Duodenal mucosa (tissue), 2 donors: ENCODE measurements around the gene CYTH1.

Experiments used
- H3K27ac ChIP-seq: one replicate; pipeline ENCODE4 v1.7.0; 2013; ENCODE audit warnings: low read depth, low read length
- H3K27me3 ChIP-seq, 2 donors: one replicate each; pipeline ENCODE4 v1.7.0; 2013; ENCODE audit warnings: low read length in 2 of 2, control low read depth in 1 of 2; ENCODE audit not compliant: insufficient read depth in 2 of 2, control insufficient read depth in 1 of 2
- H3K36me3 ChIP-seq, 2 donors: one replicate each; pipeline ENCODE4 v1.7.0; 2013; ENCODE audit warnings: low read length in 2 of 2, control low read depth in 1 of 2; ENCODE audit not compliant: insufficient read depth in 2 of 2, control insufficient read depth in 1 of 2
- H3K4me1 ChIP-seq, 2 donors: one replicate each; pipeline ENCODE4 v1.7.0; 2013; ENCODE audit warnings: low read length in 2 of 2, control low read depth in 1 of 2; ENCODE audit not compliant: insufficient read depth in 2 of 2, control insufficient read depth in 1 of 2
- H3K4me3 ChIP-seq, 2 donors: one replicate each; pipeline ENCODE4 v1.7.0; 2013; ENCODE audit warnings: low read length in 2 of 2, low read depth in 1 of 2
- H3K9ac ChIP-seq, 2 donors: one replicate each; pipeline ENCODE4 v1.7.0; 2013; ENCODE audit warnings: low read length in 2 of 2, low read depth in 1 of 2
- H3K9me3 ChIP-seq, 2 donors: one replicate each; pipeline ENCODE4 v1.7.0; 2013; ENCODE audit warnings: low read length in 2 of 2, control low read depth in 1 of 2; ENCODE audit not compliant: control insufficient read depth in 1 of 2

The CYTH1 gene

DNA sequence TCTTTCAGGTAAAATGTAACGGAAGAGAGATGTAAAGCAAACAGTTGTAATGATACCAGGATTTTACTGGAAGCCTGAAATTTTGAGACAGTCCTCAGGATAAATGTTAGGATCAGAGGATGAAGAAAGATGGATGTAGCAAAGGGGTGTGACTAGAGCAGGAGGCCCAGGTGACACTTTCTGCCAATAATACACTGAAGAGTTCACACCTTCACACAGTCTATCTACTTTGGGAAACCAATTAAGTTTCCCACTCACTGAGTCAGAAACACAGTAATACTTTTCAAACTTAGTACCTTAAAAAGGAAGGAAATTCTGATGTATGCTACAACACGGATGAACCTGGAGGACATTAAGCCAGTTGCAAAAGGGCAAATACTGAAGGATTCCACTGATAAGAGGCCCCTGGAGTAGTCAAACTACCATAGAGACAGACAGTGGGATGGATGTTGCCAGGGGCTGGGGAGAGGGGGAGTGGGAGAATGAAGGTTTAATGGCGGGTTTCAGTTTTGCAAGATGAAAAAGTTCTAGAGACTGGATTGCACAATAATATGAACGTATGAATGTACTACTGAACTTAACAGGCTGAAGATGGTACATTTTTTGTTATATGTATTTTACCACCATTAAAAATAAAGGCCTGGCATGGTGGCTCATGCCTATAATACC lies 62.3 kb downstream of the CYTH1 start:
- H3K27ac ChIP-seq, result no peak overlapping the region
- no peak overlapping the region for H3K9ac ChIP-seq
- no peaks in the 10 kb centered on the region for H3K36me3 ChIP-seq
- no peaks in the 10 kb centered on the region for H3K9me3 ChIP-seq
- no peaks in the 10 kb centered on the region for H3K27me3 ChIP-seq
- H3K4me1 ChIP-seq, result peaks cover 71 to 79% of the 10 kb centered on the region in 2 donors
- H3K4me3 ChIP-seq, result no peak overlapping the region

DNA sequence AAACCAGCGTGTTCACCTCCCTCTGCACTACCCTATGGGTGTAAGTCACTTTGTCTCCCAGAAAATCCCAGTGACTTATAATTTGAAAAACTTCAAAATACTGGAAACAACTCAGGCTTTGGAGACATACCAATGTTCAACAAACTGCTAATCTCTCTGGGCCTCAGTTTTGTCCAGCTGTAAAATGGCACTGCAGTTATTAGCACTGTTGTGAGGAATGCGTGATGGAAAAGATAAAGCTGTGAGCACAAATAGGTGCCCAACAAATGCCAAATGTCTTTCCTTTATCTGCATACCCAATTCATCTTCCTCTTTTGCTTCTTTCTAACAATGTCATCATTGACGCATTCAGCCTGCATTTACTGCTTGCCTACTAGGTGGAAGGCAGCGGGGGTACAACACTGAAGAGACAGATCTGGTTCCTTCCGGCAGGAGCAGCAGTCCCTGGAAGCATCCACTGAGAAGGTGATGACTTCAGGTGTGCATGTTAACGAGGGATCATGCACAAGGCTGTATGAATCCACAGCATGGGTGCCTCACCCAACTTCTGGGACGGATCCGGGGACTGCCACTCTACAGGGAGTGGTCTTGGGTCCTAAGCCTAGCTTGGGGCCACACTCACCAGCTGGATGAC lies 63.4 kb downstream of the CYTH1 start:
- Histone ChIP-seq H3K4me3 (no peak overlapping the region), H3K4me1 (peaks cover 60 to 71% of the 10 kb centered on the region in 2 donors), H3K27ac (no peak overlapping the region), H3K27me3 (no peaks in the 10 kb centered on the region), H3K36me3 (no peaks in the 10 kb centered on the region), H3K9me3 (no peaks in the 10 kb centered on the region), H3K9ac (peak overlapping the region in 1 of 2 donors; percentile 34)

DNA sequence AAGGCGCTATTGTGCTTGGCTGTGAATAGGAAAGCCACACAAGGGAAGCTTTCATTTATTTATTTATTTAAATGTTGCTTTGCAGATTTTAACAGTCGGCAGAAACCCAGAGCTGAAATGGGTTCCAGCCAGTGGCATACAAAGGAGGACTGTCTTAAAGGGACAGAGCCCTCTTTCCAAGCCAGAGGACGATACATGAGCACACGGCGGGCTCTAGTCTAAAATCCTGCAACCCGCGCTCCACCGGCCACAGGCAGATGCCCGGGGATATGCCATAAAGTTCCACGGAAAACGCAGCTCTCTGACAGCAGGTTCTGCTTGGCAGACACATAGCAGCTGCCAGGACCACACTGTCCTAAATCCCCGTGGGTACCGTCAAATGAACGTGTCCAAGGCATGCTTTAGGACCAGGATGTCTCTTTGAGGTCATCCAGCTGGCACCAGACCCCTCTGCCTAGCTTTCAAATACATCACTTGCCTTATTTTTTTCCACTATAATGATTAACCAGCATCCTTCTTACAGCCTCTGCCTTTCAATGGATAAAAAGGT lies 64.6 kb downstream of the CYTH1 start:
- peak overlapping the region; percentile 27 to 40 for H3K9ac ChIP-seq
- peak overlapping the region; percentile 53 to 59 for H3K4me3 ChIP-seq
- H3K27ac ChIP-seq, result peak overlapping the region; percentile 26
- no peaks in the 10 kb centered on the region for H3K36me3 ChIP-seq
- H3K27me3 ChIP-seq, result no peaks in the 10 kb centered on the region
- H3K4me1 ChIP-seq, result peaks cover 51 to 59% of the 10 kb centered on the region in 2 donors
- no peaks in the 10 kb centered on the region for H3K9me3 ChIP-seq

DNA sequence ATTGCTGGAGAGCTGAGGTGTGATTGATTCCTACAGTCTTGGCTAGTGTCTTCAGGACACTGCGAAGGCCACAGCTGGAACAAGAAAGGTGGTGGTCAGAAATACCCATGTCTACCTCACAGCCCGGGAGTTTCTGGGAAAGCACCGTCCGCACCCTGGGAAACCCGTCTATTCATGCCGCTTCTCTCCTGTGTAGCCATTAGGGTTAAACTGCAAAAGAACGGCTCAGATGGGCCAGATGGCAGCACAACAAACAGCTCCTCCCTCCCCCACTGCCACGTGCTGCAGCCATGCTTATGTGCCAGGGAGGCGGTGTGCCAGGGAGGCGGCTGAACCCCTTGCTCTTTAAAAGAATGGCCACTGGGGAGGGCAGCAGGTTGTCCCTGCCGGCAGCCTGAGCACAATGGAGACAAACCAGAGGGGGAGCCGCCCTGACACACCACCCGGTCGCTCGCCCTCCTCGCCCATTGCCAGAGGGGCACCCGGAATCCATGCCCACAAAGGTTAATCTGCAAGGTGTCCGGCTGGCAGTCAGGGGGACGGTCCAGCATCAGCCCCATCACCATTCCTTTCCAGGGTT lies 65.2 kb downstream of the CYTH1 start:
- no peaks in the 10 kb centered on the region for H3K27me3 ChIP-seq
- H3K9ac ChIP-seq, result peak overlapping the region; percentile 27 to 40
- no peaks in the 10 kb centered on the region for H3K36me3 ChIP-seq
- H3K4me1 ChIP-seq, result peaks cover 51 to 53% of the 10 kb centered on the region in 2 donors
- peak overlapping the region; percentile 53 to 59 for H3K4me3 ChIP-seq
- H3K9me3 ChIP-seq, result no peaks in the 10 kb centered on the region
- peak overlapping the region; percentile 15 for H3K27ac ChIP-seq

DNA sequence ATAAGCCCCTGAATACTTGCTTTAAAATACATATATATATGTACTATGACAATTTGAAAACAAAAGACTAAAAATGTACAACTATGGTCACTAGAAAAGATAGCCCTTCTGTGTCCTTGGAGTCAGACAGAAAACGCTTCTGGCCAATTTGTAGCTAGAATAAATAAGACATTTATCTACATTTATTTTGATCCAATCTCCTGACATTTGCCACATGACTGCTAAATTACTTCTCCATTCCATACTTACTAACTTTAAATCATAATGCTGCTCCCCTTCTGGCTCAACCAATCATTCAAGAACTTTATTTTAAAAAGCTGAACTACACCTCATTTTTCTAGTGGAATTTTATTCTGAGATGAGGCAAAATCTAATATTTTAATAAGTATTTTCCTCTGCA lies 65.8 kb downstream of the CYTH1 start:
- no peak overlapping the region for H3K27ac ChIP-seq
- H3K4me3 ChIP-seq, result no peak overlapping the region
- no peaks in the 10 kb centered on the region for H3K27me3 ChIP-seq
- H3K4me1 ChIP-seq, result peaks cover 49 to 51% of the 10 kb centered on the region in 2 donors
- no peaks in the 10 kb centered on the region for H3K36me3 ChIP-seq
- H3K9ac ChIP-seq, result no peak overlapping the region
- no peaks in the 10 kb centered on the region for H3K9me3 ChIP-seq

DNA sequence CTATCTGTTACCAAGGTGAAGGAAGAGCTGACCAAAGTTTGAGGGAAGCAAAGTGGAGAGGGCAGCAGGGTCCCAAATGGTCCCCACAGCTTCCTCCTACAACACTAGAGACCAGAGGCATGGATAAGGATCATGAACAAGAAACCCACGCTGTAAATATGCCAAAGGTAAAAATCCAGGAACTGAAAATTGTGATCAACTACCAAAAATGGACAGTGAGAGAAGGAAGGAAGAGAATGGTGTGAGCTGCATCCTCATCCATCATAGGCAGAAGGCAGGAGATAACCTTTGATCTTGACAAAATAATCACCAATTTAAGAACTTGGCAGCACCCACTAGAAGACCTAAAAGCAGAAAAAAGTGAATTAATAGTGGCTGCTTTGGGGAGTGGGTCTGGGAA lies 66.2 kb downstream of the CYTH1 start:
- Histone ChIP-seq H3K27ac (no peak overlapping the region), H3K9me3 (no peaks in the 10 kb centered on the region), H3K27me3 (no peaks in the 10 kb centered on the region), H3K4me1 (peaks cover 49 to 51% of the 10 kb centered on the region in 2 donors), H3K4me3 (no peak overlapping the region), H3K9ac (no peak overlapping the region), H3K36me3 (no peaks in the 10 kb centered on the region)

DNA sequence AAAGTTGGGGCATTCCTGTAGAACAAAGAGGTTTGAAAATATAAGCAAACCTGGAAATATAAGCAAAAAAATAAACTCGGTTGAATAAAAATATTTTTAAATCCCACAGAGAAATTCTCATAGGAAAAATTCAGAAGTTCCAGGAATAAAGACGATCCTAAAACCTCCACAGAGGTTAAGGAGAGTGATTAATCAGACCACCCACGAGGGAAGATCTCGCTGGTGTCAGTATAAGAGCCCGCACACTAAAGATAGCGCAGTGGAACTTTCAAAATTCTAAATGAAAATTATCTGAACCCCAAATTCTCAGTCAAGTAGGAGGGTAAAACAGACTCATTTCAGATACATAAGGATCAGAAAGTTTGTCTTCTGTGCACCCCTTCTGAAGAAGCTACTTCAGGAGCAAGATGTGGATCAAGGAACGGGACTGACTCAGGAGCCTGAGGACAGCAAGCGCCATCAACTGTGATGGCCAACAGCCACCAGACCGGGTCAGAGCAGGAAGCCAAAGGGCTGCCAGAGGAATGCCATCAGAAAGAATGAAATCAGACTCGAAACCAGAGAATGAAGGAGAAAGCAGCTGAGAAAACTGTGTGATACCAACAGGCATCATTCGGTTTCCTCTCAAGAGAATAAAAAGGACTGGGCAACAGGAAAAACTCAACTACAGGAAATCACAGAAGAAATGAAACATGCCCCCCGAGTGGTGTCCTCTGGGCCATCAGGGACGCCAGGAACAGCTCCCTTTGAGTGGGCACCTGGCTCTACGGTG lies 66.9 kb downstream of the CYTH1 start:
- Histone ChIP-seq H3K36me3 (no peaks in the 10 kb centered on the region), H3K27me3 (no peaks in the 10 kb centered on the region), H3K9me3 (no peaks in the 10 kb centered on the region), H3K9ac (no peak overlapping the region), H3K27ac (no peak overlapping the region), H3K4me3 (no peak overlapping the region), H3K4me1 (peaks cover 49 to 51% of the 10 kb centered on the region in 2 donors)

DNA sequence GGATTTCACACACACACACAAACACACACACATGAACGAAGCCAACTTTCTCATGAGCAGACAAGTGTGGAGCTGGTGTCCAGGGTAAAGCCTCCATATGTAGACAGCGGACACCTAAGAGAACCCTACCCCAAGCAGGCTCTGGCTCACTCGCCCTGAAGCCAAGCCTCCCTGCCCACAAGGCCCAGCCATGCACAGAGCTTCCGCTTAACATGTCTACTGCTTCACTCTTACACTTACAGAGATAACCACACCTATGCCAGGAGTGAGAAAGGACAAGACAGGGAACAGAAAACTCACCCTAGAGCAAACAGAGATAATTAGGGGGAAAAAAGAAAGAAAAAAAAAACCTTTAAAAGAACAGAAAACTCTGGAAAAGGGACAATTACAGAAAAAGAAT lies 67.5 kb downstream of the CYTH1 start:
- H3K27ac ChIP-seq, result no peak overlapping the region
- H3K36me3 ChIP-seq, result peaks cover 0 to under 1% of the 10 kb centered on the region in 2 donors
- H3K4me3 ChIP-seq, result no peak overlapping the region
- H3K9ac ChIP-seq, result no peak overlapping the region
- H3K4me1 ChIP-seq, result peaks cover 45 to 48% of the 10 kb centered on the region in 2 donors
- no peaks in the 10 kb centered on the region for H3K27me3 ChIP-seq
- no peaks in the 10 kb centered on the region for H3K9me3 ChIP-seq

DNA sequence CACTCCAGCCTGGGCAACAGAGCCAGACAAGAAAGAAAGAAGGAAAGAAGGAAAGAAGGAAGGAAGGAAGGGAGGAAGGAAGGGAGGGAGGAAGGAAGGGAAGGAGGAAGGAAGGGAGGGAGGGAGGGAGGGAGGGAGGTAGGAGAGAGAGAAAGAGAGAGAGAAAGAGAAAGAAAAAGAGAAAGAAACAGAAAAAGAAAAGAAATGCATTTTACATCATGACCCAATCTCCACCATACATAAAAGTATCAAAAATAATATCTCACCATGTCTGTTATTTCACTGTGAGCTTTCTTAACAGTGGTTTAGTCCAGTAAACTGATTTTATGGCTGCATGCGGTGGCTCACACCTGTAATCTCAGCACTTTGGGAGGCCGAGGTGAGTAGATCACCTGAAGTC lies 70.0 kb downstream of the CYTH1 start:
- H3K27me3 ChIP-seq, result no peaks in the 10 kb centered on the region
- no peak overlapping the region for H3K27ac ChIP-seq
- no peak overlapping the region for H3K4me3 ChIP-seq
- H3K9ac ChIP-seq, result no peak overlapping the region
- no peaks in the 10 kb centered on the region for H3K9me3 ChIP-seq
- H3K4me1 ChIP-seq, result peaks cover 20 to 30% of the 10 kb centered on the region in 2 donors
- H3K36me3 ChIP-seq, result peaks cover 9 to 13% of the 10 kb centered on the region in 2 donors
